GM19328 (cell line): ENCODE measurements around the gene CEACAM5.
"Not testable (repeated sequence)": the region's sequence is repeated elsewhere in the genome, so short reads cannot be mapped to it uniquely, and the experiment has no call there.

Experiments used
- ATAC-seq: cut with Tn5 transposase; IDR thresholded peaks from one replicate; pipeline ENCODE4 v1.9.1; 2021; ENCODE audit warnings: mild to moderate bottlenecking, moderate library complexity; ENCODE audit not compliant: unreplicated experiment

CEACAM5 gene

GRCh38 chr19:41739361-41739760 lies 30.9 kb downstream of the CEACAM5 start:
- ATAC-seq = no peak

GRCh38 chr19:41740415-41741243 lies 32.2 kb downstream of the CEACAM5 start:
- ATAC-seq = no peak

GRCh38 chr19:41741244-41741554 lies 32.8 kb downstream of the CEACAM5 start:
- ATAC-seq = no peak

- no peak for ATAC-seq
These were observed 36.4 kb downstream of the CEACAM5 start for GRCh38 chr19:41744850-41745249.

- ATAC-seq = no peak
These were observed 37.3 kb downstream of the CEACAM5 start for GRCh38 chr19:41745756-41746155.

- ATAC-seq = no peak
These were observed 38.3 kb downstream of the CEACAM5 start for GRCh38 chr19:41746593-41747227.

GRCh38 chr19:41748012-41748411 lies 39.6 kb downstream of the CEACAM5 start:
- no peak for ATAC-seq

GRCh38 chr19:41750248-41751134 lies 42.1 kb downstream of the CEACAM5 start:
- not testable (repeated sequence) for ATAC-seq

- ATAC-seq = no peak
These were observed 44.7 kb downstream of the CEACAM5 start for GRCh38 chr19:41753159-41753558.

GRCh38 chr19:41753936-41754529 lies 45.6 kb downstream of the CEACAM5 start:
- ATAC-seq = no peak

- no peak for ATAC-seq
These were observed 47.0 kb downstream of the CEACAM5 start, which contains the start of gene CEACAM6 for GRCh38 chr19:41755328-41755913. TSS of gene CEACAM6 (plus strand) at chr19:41755530. CDS start at chr19:41755639, 109 bp downstream.

GRCh38 chr19:41758846-41759245 lies 50.4 kb downstream of the CEACAM5 start:
- ATAC-seq = no peak

- ATAC-seq = no peak
These were observed 58.7 kb downstream of the CEACAM5 start for GRCh38 chr19:41767115-41767514.

- not testable (repeated sequence) for ATAC-seq
These were observed 59.7 kb downstream of the CEACAM5 start for GRCh38 chr19:41768105-41768504.

GRCh38 chr19:41769608-41770007 lies 61.2 kb downstream of the CEACAM5 start:
- ATAC-seq = no peak

- no peak for ATAC-seq
These were observed 63.0 kb downstream of the CEACAM5 start for GRCh38 chr19:41771410-41771809.

- no peak for ATAC-seq
These were observed 66.1 kb downstream of the CEACAM5 start for GRCh38 chr19:41774515-41774980.

GRCh38 chr19:41776700-41777099 lies 68.3 kb downstream of the CEACAM5 start:
- ATAC-seq = no peak
